ENCODE data around the gene LRRC15.

LRRC15 gene

GRCh38 chr3:194369522-194370279 is at the start of gene LRRC15:
TSS of gene LRRC15 (minus strand) at chr3:194369743. CDS start at chr3:194361043, 8,700 bp downstream.
- no peak for ATAC-seq

- ATAC-seq, result no peak
These were observed 49.1 kb upstream of the LRRC15 start for GRCh38 chr3:194418671-194419070.

DNA sequence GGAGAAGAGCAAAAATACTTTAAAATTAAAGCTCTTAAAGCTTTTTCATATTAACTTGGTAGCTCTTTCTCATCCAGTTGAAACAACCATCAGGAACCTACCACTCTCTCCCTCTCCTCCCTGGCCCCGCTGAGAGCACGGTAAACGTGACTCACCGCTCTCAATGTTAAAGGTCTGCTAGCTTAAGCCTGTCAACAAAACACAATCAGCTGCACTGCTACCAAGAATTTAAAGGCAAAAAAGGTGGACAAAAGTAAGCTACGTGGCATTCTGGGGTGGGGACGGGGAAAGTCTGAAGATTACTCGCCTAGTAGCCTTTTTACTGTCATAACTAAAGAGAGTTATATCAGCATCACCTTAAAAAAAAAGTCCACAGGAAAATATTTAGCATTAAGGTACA is 37.9 kb upstream of the LRRC15 start:
- ATAC-seq, result peak in 1 of 2 donors; percentile 41

DNA sequence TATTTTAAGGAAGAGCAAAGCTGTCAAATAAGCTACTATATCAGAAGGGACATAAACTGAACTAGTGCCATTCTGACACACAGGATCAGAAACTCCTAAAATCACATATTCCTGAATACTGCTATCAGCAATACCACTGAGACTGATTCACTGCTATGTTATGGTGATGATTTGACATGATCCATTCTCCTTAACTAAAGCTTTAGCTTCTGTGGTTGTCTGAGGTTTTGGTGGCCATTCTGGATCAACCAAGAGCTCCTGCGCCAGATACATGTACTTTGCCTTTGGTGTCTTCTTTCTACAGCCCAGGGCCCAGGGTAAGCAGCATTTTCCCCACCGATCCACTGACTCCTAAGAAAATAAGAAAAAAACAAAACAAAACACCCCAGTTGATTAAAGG is 36.2 kb upstream of the LRRC15 start:
- ATAC-seq, result no peak

- ATAC-seq, result no peak
These were observed 35.0 kb upstream of the LRRC15 start for GRCh38 chr3:194404365-194405140.

DNA sequence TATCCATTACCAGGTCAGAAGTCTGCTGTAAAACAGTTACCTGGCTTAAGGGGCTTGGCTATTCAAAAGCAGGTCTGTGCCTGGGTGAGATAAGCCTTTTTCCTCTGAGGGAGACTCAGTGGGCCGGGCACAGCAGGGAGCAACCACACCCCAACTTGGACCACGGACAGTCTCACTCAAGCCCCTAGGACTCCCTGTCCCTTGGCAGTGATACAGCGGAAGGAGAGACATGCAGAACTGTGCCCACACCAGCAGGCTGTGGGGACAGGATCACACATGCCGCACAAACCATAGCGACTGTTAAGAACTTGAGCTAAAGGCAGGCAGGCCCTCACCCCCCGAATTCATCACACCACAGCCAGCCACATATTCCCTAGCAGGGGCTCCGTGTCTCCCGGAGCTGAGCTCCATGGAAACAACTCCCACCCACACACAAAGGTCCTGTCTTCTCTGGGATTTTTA is 32.4 kb upstream of the LRRC15 start:
- ATAC-seq, result no peak

GRCh38 chr3:194401346-194401745 is 31.8 kb upstream of the LRRC15 start:
- ATAC-seq, result no peak

- ATAC-seq, result no peak
These were observed 30.4 kb upstream of the LRRC15 start for GRCh38 chr3:194399874-194400411.

DNA sequence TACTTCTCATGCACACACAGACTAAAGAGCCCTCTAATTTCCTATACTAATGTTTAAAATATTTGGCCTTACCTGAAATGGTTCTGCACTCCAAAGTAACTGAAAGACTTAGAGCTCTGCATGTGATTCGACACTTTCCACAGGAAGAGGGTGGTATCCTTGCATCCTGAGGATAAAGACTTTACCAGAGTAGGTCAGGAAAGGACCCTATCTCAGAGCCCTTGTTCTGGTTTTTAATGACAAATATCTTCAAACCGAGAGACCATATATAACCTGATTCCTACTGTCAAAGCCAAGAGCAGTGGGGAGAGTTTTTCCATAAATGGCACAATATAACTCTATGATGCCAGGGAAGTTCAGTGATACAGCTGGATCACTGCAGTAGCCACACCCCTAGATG is 29.6 kb upstream of the LRRC15 start, which contains the start of gene GP5:
Gene GP5, minus strand, starts transcription at position 101 of the 400 bp plus-strand sequence. CDS start 984 bp downstream, outside the sequence.
- no peak for ATAC-seq

DNA sequence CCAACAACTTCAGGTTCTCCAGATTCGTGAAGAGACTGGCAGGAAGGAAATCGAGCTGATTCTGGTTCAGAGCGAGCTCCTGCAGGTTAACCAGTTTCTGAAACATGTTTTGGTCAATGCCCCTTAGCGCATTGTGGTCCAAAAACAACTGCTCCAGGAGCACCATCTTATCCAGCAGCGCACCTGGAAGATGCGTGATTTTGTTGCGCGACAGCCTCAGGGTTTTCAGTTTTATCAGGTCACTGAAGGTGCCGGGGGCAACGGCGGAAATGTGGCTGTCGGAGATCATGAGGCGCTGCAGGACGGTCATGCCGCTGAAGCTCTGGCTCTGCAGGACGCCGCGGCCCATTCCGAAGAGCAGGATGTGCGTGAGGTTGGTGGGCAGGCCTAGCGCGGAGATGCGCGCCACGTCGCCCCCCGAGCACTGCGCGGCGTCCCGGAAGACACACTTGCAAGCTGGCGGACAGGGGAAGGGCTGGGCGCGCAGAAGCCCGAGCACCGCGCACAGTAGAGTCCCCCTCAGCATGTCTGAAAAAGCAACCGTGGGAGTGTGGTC is 28.3 kb upstream of the LRRC15 start:
- peak; percentile 39 to 42 for ATAC-seq

DNA sequence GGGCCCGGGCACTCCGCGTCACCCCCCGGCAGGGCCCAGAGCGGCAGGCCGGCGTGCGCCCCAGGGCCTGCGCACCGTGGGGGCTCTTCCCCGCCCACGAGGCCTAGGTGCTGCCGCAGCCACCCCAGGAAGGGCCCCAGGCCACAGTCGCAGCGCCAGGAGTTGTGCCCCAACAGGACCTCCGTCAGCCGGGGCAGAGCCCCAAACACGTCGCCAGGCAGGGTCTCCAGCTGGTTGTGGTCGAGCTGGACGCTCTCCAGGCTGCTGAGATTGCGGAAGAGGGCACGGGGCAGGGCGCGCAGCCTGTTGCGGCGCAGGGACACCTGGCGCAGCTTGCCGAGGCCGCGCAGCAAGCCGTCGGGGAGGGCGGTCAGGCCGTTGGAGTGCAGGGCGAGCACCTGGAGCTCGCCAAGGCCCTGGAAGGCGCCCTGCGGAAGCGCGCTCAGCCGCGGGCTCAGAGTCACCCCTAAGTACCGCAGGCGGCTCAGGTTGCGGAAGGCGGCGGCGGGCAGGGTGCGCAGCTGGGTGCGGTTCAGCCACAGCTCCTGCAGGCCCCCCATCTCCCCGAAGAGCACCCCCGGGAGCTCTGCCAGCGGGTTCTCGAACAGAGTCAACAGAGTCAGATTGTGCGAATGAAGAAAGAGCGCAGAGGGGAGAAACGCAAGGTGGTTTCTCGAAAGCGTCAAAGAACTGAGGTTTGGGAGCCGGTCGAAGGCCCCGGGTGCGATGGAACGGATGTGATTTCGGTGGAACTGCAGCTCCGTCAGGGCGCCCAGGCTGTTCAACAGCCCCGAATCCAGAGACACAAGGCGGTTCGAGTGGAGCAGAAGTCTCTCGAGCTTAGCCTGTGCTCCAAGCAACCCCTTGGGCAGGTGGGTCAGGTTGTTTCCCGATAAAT is 27.6 kb upstream of the LRRC15 start:
- ATAC-seq, result peak; percentile 24 to 47

DNA sequence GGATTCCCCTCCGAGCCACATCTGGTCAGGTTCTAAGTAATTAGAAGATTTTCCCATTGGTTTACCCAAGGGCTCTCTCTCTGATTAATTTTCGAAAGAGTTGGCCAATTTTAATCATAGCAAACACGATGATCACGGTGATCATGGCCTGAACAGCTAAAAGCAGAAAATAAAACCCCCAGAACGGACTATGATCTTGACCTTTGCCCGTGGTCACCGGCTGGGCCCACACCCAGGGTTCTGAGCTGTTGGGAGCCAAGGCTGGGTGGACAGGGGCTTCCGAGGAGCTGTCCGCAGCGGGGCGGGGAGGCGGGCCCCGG is 27.0 kb upstream of the LRRC15 start:
- ATAC-seq, result no peak

- ATAC-seq, result peak; percentile 39 to 44
These were observed 26.4 kb upstream of the LRRC15 start for GRCh38 chr3:194395778-194396538.

DNA sequence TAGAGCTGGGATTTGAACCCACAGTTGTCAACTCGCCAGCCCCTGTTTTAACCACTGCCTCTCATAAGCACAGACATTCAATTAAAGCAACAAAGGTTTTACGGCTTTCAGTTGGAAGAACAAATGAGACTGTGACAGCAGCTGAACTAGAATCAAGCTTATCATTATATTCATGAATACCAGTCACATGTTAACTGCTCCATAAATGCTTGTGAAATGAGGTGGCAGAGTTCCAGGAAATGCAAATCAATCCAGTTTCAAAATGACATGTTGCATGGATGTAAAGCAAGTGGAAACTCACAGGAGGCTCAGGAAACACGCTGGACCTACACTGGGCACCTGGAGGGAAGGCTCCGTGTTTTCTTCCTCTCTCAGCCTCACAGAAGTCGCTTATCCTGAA is 25.7 kb upstream of the LRRC15 start:
- ATAC-seq, result no peak

DNA sequence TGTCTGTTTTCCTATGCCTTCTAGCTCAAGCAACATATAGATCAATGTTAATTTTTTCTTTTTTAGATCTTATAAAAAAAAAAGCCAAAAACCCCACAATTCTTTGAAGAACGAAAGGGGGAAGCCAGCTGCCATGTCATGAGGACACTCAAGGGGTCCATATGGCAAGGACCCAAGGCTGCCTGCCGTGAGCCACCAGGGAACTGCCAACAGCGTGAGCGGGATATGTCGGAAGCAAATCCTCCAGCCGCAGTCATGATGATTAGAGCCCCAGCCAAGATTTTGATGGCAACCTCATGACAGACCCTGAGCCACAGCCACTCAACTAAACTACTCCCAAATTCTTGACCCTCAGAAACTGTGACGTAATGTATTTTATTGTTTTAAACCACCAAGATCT is 23.0 kb upstream of the LRRC15 start:
- no peak for ATAC-seq

- ATAC-seq, result no peak
These were observed 21.3 kb upstream of the LRRC15 start for GRCh38 chr3:194390835-194391234.

GRCh38 chr3:194389269-194389668 is 19.7 kb upstream of the LRRC15 start:
- no peak for ATAC-seq

DNA sequence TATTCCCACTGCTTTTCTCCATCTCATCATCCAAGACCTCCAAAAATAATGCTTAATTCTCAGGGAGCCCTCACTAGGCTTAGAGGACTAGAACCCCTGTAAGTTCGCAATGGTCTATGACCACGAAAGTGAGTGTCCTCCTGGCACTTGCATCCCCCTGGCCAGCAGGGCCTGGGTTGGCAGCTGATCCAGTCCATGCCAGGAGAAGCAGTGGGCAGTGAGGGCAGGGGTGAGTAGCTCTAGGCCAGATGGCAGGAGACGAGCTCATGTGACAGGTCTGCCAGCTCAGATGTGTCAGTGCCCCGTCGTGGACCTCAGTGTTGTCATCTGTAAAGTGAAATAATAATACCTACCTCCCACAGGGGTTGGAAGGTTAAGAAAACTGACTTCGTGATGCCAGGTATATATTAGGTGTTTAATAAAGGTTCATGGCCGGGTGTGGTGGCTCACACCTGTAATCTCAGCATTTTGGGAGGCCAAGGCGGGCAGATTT is 18.4 kb upstream of the LRRC15 start:
- no peak for ATAC-seq

GRCh38 chr3:194387276-194387675 is 17.7 kb upstream of the LRRC15 start:
- ATAC-seq, result no peak

- no peak for ATAC-seq
These were observed 17.1 kb upstream of the LRRC15 start for GRCh38 chr3:194386648-194387047.

GRCh38 chr3:194386066-194386465 is 16.5 kb upstream of the LRRC15 start:
- ATAC-seq, result no peak
